HG03060 (cell line): Measurements from ENCODE around the gene RBPMS2.

Experiments used
- ATAC-seq: cut with Tn5 transposase; IDR thresholded peaks from one replicate; pipeline ENCODE4 v1.9.1; 2021; ENCODE audit warnings: low read depth, moderate number of reproducible peaks; ENCODE audit not compliant: unreplicated experiment

The RBPMS2 gene

DNA sequence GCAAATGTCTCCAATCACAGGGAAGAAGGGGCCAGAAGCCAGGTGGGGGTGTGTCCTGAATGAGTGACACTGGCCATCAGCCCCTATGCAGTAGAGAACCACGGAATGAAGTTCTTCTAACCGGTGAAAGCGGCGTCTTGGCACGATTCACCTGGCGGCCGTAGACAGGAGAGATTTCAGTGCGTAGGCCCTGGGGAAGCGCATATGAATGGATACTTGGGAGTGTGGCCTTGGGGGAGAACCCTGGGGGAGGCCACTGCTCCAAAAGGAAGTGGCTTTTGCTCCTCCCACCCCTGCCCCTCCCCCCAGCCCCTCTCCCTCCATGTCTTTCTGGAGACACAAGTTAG is 43.6 kb downstream of the RBPMS2 start:
- ATAC-seq, result no peak

DNA sequence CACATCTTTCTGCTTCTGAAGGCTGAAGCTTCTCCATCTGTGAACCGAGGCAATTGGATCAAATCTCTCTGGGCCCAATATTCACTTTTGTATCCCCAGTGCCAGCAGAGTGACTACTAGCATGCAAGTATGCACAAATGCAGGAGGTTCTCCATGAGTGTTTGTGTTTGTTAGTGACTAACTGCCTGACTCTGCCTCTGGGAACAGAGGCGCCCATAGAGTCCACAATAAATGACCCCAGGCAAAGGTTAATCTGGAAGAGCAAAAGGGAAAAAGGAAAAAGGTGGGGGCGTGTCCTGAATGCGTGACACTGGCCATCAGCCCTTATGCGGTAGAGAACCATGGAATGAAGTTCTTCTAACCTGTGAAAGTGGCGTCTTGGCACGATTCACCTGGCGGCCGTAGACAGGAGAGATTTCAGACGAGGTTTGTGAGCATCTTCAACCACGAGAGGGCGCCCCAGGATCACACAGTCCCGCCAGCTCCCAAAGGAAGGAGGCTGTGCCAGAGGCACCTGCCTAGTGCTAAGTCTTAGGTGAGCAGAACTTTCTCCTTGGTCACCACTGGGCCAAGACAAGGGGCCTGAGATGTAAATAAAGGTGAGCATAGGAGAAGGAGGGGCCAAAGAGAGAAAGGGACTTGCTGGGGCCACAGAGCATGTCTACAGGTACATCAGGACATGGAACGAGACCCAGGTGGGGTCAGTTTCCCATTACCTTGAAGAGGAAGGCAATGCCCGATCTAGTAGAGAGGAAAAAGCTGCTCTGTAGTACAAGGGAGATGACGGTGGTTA is 44.2 kb downstream of the RBPMS2 start:
- no peak for ATAC-seq

DNA sequence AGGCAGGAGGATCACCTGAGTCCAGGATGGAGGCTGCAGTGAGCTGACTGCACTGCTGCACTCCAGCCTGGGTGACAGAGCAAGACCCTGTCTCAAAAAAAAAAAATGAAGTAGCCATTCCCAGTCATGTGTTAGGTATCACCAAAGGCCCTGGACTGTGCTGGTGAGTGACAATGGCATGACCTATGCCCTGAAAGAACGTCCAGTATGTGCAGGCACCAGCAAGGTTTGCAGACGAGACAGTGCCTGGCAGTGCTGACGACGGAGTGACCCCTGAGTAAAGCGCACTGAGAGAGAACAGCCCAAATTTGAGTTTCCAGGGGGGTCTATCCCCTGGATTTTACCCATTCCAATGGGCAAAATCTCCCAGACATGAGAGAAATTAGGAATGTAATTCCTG is 45.2 kb downstream of the RBPMS2 start:
- no peak for ATAC-seq

DNA sequence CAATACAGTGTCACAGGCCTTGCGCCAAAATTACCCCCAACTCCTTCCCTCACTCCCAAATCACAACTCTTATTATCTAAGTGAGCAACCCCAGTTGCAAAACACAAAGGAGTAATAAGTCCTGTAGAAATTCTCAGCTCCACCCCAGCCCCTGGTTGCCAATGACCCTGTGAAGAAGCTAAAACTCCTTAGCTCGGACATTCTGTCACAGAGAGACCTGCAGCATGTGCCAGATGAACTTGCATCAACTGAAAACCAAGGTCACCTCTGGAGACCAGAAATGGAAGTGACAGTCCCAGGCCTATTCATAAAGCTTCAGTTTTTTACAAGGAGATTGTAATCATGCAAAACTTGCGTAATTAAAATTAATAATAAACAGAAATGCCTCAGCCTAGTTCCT is 55.2 kb downstream of the RBPMS2 start:
- ATAC-seq, result no peak

DNA sequence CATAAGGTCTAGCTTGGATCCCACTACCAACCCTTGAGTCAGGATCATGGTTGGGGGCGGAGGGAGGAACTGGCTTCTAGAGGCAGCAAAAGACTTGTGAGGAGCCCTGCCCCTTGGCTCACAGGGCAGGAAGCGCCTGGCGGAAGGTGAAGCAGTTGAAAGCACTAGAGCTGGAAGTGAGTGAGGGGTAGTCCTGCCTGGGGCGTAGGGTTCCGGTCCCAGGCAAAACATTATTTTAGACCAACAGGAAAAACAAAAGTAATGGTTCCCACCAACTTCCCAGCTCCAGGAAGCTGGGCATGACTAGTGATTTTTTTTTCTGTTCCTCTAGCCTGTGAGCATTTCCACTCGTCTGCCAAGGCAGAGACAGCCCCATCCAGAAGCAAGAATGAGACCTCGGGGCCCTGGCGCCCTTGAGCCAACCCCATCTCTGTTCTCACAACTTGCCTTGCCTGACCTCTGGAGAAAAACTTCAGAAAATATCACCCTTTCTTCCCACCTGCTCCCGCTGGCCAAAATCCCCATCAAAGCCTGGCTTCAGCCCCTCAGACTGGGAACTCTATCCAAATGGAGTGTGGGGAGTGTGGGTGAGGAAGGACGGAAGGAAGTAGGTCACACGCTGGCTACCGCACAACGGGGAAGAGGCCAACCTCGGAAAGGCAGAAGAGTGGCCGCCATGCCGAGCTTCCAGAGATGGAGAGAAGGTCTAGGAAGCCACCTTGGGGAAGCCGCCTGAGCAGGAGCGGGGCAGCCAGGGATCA is 57.5 kb downstream of the RBPMS2 start:
- ATAC-seq, result no peak

DNA sequence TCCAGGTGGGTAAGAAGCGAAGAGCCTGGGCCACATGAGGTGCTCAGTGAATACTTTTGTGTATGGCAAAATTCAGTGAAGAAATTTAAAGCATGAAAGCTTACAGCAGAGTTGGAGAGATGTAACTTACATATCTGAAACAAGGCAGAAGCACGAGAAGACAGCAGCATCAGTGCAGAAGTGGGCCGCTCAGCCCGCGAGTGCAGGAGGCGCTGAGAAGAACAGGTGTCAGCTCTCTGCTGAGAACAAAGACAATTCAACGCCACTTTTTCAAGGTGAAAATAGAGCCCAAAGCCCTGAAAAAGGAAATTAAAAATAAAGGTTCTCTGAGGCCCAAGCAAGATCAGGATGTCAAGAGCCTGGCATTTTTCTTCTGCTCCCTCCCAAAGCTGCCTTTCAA is 58.3 kb downstream of the RBPMS2 start:
- no peak for ATAC-seq

DNA sequence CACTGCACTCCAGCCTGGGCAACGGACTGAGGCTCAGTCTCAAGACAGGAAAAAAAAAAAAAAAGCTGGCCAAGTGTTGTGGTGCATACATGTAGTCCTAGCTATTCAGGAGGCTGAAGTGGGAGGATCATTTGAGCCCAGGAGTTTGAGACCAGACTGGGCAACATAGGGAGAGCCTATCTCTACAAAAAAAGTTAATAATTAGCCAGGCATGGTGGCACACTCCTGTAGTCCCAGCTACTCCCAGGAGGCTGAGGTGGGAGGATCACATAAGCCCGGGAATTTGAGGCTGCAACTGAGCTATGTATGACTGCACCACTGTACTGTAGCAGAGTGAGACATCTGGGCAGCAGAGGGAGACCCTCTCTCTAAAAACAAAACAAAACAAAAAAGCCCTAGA is 58.9 kb downstream of the RBPMS2 start:
- ATAC-seq, result no peak

DNA sequence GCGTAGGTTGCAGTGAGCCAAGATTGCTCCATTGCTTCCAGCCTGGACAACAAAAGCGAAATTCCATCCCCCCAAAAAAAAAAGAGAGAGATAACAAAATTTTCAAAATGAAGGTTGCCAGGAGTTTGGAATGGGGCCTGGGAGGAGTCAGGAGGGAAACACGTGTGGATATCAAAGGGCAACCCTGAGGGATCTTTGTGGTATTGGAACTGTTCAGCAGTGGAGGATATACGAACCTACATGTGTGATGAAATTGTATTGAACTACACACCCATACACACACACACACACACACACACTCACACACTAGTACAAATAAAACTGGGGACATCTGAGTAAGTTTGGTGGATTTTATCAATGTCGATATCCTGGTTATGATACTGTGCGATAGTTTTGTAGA is 61.8 kb downstream of the RBPMS2 start:
- no peak for ATAC-seq

DNA sequence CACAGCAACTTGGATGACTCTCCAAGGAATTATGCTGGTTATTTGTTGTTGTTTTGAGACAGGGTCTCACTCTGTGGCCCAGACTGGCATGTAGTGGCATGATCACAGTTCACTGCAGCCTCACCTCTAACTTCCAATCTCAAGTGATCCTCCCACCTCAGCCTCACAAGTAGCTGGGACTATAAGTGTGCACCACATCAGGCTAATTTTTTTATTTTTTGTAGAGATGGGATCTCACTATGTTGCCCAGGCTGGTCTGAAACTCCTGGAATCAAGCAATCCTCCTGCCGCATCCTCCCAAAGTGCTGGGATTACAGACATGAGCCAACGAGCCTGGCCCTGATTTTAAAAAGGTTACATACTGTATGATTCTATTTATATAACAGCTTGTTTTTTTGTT is 63.0 kb downstream of the RBPMS2 start:
- no peak for ATAC-seq

DNA sequence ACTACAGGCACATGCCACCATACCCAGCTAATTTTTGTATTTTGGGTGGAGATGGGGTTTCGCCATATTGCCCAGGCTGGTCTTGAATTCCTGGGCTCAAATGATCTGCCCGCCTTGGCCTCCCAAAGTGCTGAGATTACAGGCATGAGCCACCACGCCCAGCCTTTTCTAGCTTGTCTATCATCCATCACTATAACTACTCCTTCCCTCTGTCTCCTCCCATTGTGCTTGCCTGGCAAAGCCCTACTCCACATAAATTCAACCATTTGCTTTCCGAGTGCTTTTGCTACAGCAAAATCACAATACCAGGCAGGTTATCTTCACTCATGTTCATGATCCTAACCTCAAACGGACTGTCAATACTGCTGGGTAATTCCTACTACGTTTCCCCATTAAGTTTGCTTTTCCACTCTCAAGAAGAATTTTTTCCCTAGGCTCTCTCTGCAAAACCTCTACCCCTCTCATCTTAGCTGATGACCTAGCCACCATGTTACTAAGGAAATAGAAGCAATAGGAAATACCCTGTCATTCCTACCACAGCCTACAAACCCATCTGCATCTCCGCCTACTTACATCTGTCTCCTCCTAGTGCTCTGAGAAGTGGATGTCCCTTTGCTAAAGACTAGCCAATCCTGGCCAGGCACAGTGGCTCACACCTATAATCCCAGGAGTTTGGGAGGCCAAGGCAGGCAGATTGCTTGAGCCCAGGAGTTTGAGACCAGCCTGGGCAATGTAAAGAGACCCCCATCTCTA is 64.5 kb downstream of the RBPMS2 start:
- ATAC-seq, result no peak

DNA sequence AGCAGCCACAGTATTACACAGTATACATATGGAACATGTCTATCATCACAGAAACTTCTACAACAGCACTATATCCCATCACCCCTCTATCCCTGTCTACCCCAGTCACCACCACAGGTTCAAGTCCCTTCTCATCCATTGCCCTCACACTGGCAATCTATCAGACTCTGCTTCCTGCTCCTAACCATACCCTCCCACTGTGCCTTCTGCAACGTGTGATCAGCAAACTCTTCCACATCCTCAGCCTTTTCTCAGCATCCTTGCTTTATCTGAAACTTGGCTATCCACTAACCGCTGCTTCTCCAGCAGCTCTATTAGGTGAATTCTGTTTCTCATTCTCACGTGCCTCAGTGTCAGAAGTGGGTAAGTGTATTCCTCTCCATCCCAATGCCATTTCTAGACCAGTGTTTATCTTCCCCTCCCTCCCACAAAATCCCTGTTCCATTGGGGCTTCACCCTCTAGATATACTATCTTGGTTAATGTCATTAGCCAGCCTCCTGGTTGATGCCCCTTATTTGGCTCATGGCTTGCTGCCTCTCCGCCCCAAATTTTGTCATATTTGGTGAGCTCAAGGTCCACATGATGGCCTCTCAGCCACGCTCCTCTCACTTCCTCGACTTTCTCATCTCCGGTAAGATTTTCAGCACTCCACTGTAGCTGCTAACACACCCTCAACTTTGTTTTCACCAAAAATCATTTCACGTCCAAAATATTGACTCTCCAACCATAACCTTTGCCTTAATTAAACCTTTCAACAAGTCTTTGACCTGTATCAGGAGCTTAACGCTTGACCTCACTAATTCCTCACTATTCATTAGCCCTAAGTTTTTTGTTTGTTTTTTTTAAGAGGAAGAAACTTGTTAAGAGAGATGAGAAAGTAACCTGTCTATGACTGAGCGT is 69.1 kb downstream of the RBPMS2 start:
- ATAC-seq, result no peak

DNA sequence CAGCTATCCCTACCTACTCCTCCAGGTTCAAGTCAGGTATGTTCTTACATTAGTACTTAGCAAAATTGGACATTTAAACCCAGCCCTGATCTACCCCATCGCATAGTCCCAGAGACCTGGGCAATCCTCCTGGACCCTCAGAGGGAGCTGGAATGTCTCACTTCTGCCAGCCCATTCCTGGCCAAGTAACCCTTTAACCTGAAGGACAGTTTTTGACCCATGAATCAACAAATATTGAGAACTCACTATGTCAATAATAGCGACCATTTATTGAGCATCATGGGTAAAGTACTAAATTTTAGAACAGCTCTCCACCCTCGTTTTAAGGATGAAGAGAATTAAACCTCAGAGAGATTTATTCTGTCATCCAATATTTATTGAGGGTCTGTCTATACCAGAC is 70.4 kb downstream of the RBPMS2 start:
- ATAC-seq, result no peak

DNA sequence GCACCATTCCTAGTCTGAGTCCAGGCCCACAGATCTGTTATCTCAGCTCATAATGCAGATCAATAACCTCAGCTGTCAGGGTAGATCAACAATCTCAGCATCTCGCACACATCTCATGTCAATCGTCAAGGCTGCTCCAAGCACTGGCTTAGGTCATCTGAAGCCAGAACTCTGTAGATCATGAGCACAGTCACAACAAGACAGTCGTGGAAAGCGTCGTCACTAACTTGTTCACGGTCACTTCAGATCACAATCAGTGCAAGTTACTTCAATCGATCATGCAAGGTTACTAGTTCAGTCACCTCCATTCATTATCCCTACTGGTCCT is 71.8 kb downstream of the RBPMS2 start:
- no peak for ATAC-seq

DNA sequence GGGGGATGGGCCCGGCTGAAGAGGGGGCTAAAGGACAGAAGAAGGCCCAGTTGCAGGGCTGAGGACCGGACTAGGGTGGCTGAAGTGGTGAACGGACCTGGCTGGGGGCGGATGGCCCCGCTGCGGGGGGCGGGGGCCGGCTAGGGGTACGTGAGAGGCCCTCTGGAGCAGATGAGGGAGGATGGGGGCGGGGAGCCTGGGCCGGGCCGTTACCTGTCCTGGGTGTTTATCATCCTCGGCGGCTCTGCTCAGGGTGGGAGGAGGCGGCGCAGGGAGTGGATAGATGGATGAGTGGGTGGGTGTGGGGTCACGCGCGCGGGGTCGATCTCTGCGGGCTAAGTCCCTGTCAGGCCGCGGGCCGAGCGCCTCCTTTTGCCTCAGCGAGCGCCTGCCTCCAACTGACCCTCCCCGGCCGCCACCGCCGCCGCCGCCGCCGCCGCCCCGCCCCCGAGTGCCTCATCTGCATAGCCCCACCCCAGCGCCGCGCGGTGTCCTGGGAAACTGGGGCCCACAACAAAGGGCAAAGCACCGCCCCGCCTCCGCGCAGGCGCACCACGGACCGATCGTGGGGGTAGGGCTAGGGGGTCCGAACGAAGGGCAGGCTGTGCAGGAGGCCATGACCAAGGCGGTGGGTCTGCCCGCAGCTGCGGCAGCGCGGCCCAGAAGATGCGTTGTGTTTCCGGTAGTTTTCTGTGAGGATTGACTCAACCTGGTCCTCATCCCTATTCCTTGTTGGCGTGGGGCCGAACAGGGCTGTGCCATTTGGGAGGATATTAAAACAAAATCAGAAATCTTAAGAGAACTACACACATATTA is 72.4 kb downstream of the RBPMS2 start:
- ATAC-seq, result no peak

DNA sequence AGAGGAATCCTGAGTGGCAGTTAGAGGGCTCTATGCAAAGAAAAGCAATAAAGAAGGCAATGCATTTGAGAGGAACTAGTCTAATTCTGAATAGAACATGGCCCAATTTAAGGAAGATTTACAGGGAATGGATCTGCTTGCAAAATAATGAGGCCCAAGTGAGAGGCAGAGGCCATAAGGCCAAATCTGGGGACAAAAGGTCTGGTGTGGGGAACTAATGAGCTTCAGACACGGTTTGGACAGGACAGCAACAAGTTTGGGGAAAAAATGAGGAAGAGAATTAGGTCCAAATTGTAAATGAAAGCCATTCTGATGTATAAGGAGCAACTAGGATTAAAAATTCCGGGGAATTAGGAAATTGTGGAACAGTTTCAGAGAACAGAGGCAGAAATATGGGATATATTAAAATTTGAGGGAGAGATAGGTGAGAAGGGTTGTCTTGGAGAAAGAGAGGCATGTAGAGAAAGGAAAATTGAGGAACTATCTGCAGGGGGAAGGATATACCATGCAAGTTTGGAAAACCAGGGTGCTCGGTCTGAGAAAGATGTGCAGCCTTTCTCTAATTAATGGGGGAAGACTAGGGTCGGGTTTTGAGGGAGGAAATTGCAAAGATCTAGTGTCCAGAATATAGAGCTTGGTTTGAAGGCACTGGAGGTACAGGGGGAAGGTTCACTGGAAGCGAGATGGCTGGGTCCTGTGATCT is 73.8 kb downstream of the RBPMS2 start:
- no peak for ATAC-seq

DNA sequence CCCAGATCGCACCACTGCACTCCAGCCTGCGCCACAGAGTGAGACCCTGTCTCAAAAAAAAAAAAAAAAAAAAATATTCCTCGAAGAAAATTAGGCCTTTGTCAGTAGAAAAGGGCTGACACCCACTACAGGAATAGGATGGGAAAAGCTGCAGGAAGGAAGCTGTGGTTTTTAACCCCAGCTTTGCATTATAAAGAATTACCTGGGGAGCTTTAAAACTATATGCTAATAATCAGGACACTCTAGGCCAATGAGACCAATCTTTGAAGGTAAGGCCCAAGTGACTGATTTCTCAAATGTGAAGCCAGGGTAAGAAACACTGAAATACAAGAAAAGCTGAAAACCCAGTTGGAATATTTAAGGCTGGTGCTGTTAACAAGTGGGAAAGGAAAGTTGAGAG is 74.3 kb downstream of the RBPMS2 start:
- no peak for ATAC-seq

DNA sequence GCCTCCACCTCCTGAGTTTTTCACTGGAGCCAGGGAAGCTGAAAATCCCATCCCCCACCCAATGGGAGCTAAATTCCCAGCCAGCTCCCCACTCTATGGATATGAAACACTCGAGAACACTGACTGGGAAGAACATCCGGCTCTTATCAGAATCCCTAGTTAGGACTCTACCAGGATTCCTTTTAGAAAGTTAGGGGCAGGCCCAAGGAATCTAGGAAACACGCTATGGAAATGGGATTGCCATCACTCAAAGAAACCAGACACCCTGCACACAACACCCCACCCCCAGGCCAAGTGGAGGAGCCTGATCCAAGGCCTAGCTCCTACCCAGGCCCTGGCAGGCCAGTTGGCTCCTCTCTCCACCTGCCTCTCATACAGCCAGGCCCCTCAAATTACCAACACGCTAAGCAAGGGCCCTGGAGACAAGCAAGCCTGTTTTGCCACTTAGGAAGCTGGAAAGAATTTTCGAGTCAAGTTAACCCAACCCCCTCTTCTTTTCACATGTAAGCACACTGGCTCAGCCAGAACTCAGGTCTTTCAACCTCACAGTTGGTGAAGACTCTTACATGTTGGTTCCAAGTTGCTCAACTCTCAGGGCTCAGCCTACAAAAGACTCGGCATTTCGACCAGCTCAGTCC is 75.5 kb downstream of the RBPMS2 start:
- ATAC-seq, result no peak

DNA sequence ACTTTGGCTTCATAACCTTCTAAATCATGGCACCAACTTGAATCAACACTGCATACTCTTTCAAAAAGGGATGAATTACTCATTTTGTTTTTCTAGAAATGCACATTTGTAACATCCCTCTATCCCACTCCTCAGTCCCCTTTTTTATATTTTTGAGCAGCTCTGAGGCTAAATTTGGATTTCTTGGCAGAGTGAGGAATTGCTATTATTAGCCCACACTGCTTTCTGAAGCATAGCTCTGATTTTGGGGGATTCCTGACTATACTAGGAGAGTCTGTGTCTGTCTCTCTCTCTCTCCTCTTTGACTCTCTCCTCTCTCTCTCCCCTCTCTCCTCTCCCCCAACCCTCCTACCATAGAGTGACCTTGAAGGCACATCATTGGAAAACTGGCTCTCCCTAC is 76.6 kb downstream of the RBPMS2 start:
- ATAC-seq, result no peak

DNA sequence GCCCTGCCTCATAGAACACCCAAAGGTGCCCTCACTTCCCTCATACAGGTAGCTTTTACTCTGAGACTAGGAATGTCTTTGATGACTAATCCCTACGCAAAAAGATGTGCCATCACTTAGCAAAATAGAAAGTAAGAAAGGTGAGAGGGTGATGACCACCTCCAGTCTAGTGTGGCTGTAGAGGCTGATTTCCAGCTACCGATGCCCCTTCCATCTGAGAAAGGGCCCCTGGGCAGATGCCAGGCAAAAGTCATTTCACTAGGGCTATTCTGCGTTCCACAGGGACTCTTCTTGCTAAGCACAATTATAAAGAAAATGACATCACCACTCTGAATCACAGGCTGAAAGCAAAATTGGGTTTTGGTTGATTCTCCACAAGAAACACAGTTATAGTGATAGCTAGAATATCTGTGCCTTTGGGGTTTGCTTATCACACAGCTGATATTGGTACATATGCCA is 77.4 kb downstream of the RBPMS2 start:
- ATAC-seq, result no peak
